ENCODE results near the gene MACROH2A1. TPM values are rescaled to one million over a fixed set of nuclear protein-coding genes. Genes with fewer than 3 reads are reported as not detected.

Gene MACROH2A1
- total and polyA plus RNA-seq, 2 donors from 2014 or later: 99.4 to 144 TPM

DNA sequence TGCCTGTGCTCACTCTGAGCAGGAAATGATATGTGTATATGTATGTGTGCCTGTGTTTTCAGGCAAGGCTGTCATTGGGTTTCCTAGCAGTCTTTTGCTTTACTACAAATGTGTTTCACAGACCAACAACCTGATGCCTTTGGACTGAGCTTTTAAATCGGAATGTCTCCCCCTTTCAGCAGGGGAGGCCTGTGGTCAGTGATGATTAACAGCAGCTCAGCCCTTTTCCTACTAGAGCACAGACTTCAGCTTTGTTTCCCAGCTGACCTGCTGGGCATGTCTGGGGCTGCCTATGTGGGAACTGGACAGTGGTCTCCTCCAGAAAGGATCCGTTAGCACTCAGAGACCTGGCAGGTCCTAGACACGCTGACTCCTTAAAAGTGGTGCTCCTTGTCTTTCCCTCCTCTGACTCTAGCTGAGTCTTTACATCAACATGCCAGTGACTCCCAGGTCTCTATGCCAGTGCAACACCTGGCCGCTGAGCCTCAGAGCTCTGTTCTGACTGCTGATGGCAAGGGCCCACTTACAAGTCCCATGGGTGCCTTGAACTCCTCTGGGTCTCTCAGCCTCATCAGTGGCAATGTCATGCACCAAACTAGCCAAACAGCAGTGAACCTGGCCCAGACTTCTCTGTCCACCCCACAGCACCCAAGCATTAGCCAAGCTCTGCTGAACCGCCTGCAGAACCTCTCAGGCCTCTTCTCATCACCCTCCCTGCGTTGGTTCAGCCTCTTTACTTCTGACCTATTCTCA lies 7.7 kb downstream of the MACROH2A1 start:
- peaks cover 6 to 10% (median 9%) of the 10 kb centered on the region in 3 donors for H3K36me3 ChIP-seq (ENCODE audit: control insufficient read depth in 2 of 3, insufficient read depth in 3 of 3, low read length in 3 of 3)
- DNase-seq (peak in 2 of 5 donors; percentile 8 to 27), FAIRE-seq (no peak)
- H3K9me3 ChIP-seq (ENCODE audit: control insufficient read depth in 2 of 3, insufficient read depth in 1 of 3, low read length in 3 of 3): no peaks in the 10 kb centered on the region
- H3K4me3 ChIP-seq (ENCODE audit: low read length in 3 of 3): no peak overlapping the region
- intact Hi-C loops (cut with DNase I): no loop called here
- H3K27ac ChIP-seq (ENCODE audit: low read depth in 2 of 2, low read length in 2 of 2): no peak overlapping the region
- no peak overlapping the region for H3K9ac ChIP-seq (ENCODE audit: low read length in 3 of 3)
- H3K27me3 ChIP-seq (ENCODE audit: control insufficient read depth, insufficient read depth, low read length): no peaks in the 10 kb centered on the region
- TF ChIP-seq, protein P1, sequence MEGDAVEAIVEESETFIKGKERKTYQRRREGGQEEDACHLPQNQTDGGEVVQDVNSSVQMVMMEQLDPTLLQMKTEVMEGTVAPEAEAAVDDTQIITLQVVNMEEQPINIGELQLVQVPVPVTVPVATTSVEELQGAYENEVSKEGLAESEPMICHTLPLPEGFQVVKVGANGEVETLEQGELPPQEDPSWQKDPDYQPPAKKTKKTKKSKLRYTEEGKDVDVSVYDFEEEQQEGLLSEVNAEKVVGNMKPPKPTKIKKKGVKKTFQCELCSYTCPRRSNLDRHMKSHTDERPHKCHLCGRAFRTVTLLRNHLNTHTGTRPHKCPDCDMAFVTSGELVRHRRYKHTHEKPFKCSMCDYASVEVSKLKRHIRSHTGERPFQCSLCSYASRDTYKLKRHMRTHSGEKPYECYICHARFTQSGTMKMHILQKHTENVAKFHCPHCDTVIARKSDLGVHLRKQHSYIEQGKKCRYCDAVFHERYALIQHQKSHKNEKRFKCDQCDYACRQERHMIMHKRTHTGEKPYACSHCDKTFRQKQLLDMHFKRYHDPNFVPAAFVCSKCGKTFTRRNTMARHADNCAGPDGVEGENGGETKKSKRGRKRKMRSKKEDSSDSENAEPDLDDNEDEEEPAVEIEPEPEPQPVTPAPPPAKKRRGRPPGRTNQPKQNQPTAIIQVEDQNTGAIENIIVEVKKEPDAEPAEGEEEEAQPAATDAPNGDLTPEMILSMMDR (IDR thresholded peaks at IDR 0.05; ENCODE audit: borderline replicate concordance, extremely low read depth, insufficient read depth): no peak
- H3K4me1 ChIP-seq (ENCODE audit: control insufficient read depth in 2 of 3, insufficient read depth in 2 of 3, low read depth in 1 of 3, low read length in 3 of 3): peaks cover 0 to 27% (median 3%) of the 10 kb centered on the region in 3 donors

DNA sequence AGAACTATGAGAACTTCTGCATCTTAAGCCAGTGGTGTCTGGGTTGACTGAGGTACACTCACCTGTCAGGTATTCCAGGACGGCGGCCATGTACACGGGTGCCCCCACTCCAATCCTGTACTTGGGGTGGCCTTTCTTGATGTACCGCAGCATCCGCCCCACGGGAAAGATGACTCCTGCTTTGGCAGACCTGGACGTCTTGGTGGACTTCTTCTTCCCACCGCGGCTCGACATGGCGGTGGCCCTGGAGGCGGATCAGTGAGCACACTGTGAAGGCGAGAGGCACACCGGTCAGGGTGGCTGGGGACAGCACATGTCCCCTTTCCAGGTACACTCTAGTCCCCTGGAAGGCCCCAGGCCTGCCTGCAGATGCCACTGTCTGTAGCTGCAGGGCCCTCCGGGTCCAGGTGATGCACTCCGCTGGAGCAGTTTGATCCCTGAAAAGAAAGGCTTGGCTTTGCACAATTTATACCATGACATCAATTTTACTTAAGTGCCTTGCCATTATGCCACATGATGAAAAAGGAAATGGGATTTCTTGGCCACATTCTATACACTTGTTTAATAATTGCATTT lies 10.1 kb downstream of the MACROH2A1 start:
- Histone ChIP-seq H3K4me1 (ENCODE audit: control insufficient read depth in 2 of 3, insufficient read depth in 2 of 3, low read depth in 1 of 3, low read length in 3 of 3) (peaks cover 0 to 25% (median 0%) of the 10 kb centered on the region in 3 donors), H3K9me3 (ENCODE audit: control insufficient read depth in 2 of 3, insufficient read depth in 1 of 3, low read length in 3 of 3) (no peaks in the 10 kb centered on the region), H3K27me3 (ENCODE audit: control insufficient read depth, insufficient read depth, low read length) (no peaks in the 10 kb centered on the region), H3K4me3 (ENCODE audit: low read length in 3 of 3) (no peak overlapping the region), H3K36me3 (ENCODE audit: control insufficient read depth in 2 of 3, insufficient read depth in 3 of 3, low read length in 3 of 3) (peaks cover 11 to 22% (median 20%) of the 10 kb centered on the region in 3 donors), H3K9ac (ENCODE audit: low read length in 3 of 3) (no peak overlapping the region), H3K27ac (ENCODE audit: low read depth in 2 of 2, low read length in 2 of 2) (no peak overlapping the region)
- TF ChIP-seq, protein P1 (IDR thresholded peaks at IDR 0.05; ENCODE audit: borderline replicate concordance, extremely low read depth, insufficient read depth): no peak
- FAIRE-seq: no peak
- DNase-seq: no peak
- intact Hi-C loops (cut with DNase I): no loop called here

DNA sequence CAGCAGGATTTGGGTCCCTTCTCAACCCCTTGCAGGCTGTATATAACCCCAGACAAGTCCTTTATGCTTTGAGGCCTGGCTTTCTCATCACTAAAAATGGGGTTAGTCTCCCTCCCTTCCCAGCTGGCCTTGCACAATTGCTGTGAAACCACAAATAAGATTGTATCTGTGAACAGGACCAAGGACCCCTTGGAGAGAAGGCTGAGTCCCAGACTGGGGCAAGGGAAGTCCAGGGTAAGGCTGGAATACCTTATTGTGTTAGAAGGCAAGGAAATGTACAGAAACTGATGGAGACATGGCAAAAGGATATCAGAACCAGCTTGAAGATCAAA lies 11.4 kb downstream of the MACROH2A1 start:
- FAIRE-seq: no peak

More for the DNA sequence above, 11.4 kb downstream of the MACROH2A1 start:
- intact Hi-C loops (cut with DNase I): no loop called here
- no peak for DNase-seq
- Histone ChIP-seq H3K4me1 (ENCODE audit: control insufficient read depth in 2 of 3, insufficient read depth in 2 of 3, low read depth in 1 of 3, low read length in 3 of 3) (peaks cover 0 to 24% (median 0%) of the 10 kb centered on the region in 3 donors), H3K9me3 (ENCODE audit: control insufficient read depth in 2 of 3, insufficient read depth in 1 of 3, low read length in 3 of 3) (no peaks in the 10 kb centered on the region), H3K27me3 (ENCODE audit: control insufficient read depth, insufficient read depth, low read length) (no peaks in the 10 kb centered on the region), H3K9ac (ENCODE audit: low read length in 3 of 3) (no peak overlapping the region), H3K4me3 (ENCODE audit: low read length in 3 of 3) (no peak overlapping the region), H3K27ac (ENCODE audit: low read depth in 2 of 2, low read length in 2 of 2) (peak overlapping the region in 1 of 2 donors; percentile 38), H3K36me3 (ENCODE audit: control insufficient read depth in 2 of 3, insufficient read depth in 3 of 3, low read length in 3 of 3) (peaks cover 13 to 23% (median 22%) of the 10 kb centered on the region in 3 donors)
- TF ChIP-seq, protein P1 (IDR thresholded peaks at IDR 0.05; ENCODE audit: borderline replicate concordance, extremely low read depth, insufficient read depth): no peak
